Omental fat pad (tissue), 4 donors: Measurements from ENCODE around the gene HDLBP. TPM values are rescaled to one million over a fixed set of nuclear protein-coding genes. Genes with fewer than 3 reads are reported as not detected.
"Not testable (repeated sequence)": the region's sequence is repeated elsewhere in the genome, so short reads cannot be mapped to it uniquely, and the experiment has no call there.

Source experiments
- ATAC-seq: fragments of 150-250 bp; one replicate; pipeline ENCODE4 v1.9.1; 2016; ENCODE audit warnings: mild to moderate bottlenecking, moderate library complexity; ENCODE audit not compliant: low FRiP score
- DNase-seq: peaks from one replicate; pipeline ENCODE4 v3.0.0-alpha.2; 2019; ENCODE audit warnings: low spot score
- total RNA-seq, 4 donors: library from RNA; depleted of rRNA; stranded (reverse); fragments of >200 nt; gene quantifications; one replicate each; pipeline ENCODE4 v1.1.0, GENCODE V29; 2016
- TF ChIP-seq, protein P1 (sequence below), 3 donors: fragments of 450-650 bp; IDR thresholded peaks; one replicate each; pipeline ENCODE4 v1.5.1; 2016 to 2017; ENCODE audit warnings: antibody characterized with exemption in 3 of 3, mild to moderate bottlenecking in 3 of 3, moderate library complexity in 2 of 3

HDLBP gene
- total RNA-seq, 4 donors from 2014 or later, result 356 to 471 (median 416) TPM

DNA sequence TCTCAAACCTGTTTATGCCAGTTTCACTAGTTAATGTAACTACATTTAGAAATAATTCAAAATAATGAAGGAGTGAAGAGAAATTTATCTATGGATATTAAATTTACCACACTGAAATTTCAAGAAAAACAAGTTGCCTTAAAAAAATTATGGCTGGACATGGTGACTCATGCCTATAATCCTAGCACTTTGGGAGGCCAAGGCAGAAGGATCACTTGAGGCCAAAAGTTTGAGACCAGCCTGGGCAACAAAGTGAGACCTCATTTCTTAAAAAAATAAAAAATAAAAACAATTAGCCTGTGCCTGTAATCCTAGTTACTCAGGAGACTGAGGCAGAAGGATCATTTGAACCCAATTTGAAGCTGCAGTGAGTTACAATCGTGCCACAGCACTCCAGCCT, 29.9 kb downstream of the HDLBP start:
- ATAC-seq (no peak), DNase-seq (no peak)
- TF ChIP-seq, protein P1, sequence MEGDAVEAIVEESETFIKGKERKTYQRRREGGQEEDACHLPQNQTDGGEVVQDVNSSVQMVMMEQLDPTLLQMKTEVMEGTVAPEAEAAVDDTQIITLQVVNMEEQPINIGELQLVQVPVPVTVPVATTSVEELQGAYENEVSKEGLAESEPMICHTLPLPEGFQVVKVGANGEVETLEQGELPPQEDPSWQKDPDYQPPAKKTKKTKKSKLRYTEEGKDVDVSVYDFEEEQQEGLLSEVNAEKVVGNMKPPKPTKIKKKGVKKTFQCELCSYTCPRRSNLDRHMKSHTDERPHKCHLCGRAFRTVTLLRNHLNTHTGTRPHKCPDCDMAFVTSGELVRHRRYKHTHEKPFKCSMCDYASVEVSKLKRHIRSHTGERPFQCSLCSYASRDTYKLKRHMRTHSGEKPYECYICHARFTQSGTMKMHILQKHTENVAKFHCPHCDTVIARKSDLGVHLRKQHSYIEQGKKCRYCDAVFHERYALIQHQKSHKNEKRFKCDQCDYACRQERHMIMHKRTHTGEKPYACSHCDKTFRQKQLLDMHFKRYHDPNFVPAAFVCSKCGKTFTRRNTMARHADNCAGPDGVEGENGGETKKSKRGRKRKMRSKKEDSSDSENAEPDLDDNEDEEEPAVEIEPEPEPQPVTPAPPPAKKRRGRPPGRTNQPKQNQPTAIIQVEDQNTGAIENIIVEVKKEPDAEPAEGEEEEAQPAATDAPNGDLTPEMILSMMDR (IDR thresholded peaks at IDR 0.05), result no peak

GRCh38 chr2:241282555-241282954, 32.9 kb downstream of the HDLBP start:
- TF ChIP-seq, protein P1 (IDR thresholded peaks at IDR 0.05), result no peak
- DNase-seq, result no peak
- no peak for ATAC-seq

GRCh38 chr2:241280291-241280690, 35.2 kb downstream of the HDLBP start:
- no peak for DNase-seq
- TF ChIP-seq, protein P1 (IDR thresholded peaks at IDR 0.05), result no peak
- no peak for ATAC-seq

- no peak for DNase-seq
- no peak for ATAC-seq
- TF ChIP-seq, protein P1 (IDR thresholded peaks at IDR 0.05), result no peak
Observed at GRCh38 chr2:241279828-241280227, 35.6 kb downstream of the HDLBP start.

- no peak for DNase-seq
- TF ChIP-seq, protein P1 (IDR thresholded peaks at IDR 0.05), result no peak
- no peak for ATAC-seq
Observed at GRCh38 chr2:241279413-241279812, 36.1 kb downstream of the HDLBP start.

DNA sequence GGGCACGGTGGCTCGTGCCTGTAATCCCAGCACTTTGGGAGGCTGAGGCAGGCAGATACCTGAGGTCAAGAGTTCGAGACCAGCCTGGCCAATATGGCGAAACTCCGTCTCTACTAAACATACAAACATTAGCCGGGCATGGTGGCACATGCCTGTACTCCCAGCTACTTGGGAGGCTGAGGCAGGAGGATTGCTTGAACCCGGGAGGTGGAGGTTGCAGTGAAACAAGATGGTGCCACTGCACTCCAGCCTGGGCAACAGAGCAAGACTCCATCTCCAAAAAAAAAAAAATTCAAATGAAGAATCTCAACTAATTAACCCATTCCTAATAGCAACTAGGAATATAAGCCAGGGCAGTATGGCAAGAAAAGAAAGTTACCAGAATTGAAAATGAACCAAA, 37.2 kb downstream of the HDLBP start:
- not testable (repeated sequence) for DNase-seq, ATAC-seq

- no peak for ATAC-seq
- DNase-seq, result no peak
- TF ChIP-seq, protein P1 (IDR thresholded peaks at IDR 0.05), result no peak
Observed at GRCh38 chr2:241275910-241276309, 39.6 kb downstream of the HDLBP start.

GRCh38 chr2:241275504-241275903, 40.0 kb downstream of the HDLBP start:
- TF ChIP-seq, protein P1 (IDR thresholded peaks at IDR 0.05), result no peak
- ATAC-seq, result no peak
- DNase-seq, result no peak
